Sigmoid colon (tissue), 7 donors: ENCODE results near the gene CACNA1A. TPM values are rescaled to one million over a fixed set of nuclear protein-coding genes. Genes with fewer than 3 reads are reported as not detected.
"Not testable (repeated sequence)": the region's sequence is repeated elsewhere in the genome, so short reads cannot be mapped to it uniquely, and the experiment has no call there.

Experiments used
- DNase-seq: peaks from one replicate; pipeline ENCODE4 v3.0.0-alpha.2; 2019
- H3K27ac ChIP-seq, 4 donors: fragments of 200-600 bp; sonication (generic); one replicate each; pipeline ENCODE4 v1.5.1; 2016 to 2019; ENCODE audit warnings: mild to moderate bottlenecking in 1 of 4
- H3K27me3 ChIP-seq, 3 donors: fragments of 200-600 bp; sonication (generic); one replicate each; pipeline ENCODE4 v1.5.1; 2019; ENCODE audit warnings: mild to moderate bottlenecking in 1 of 3
- H3K36me3 ChIP-seq, 4 donors: fragments of 200-600 bp; sonication (generic); one replicate each; pipeline ENCODE4 v1.5.1; 2016 to 2019
- H3K4me1 ChIP-seq, 4 donors: fragments of 200-600 bp; sonication (generic); one replicate each; pipeline ENCODE4 v1.5.1; 2017 to 2019
- H3K4me3 ChIP-seq, 4 donors: fragments of 200-600 bp; sonication (generic); one replicate each; pipeline ENCODE4 v1.5.1; 2017 to 2019; ENCODE audit warnings: mild to moderate bottlenecking in 2 of 4, moderate library complexity in 1 of 4
- H3K9me3 ChIP-seq, 4 donors: fragments of 200-600 bp in 3 of 4; sonication (generic) in 3 of 4; one replicate each; pipeline versions ENCODE4 v1.5.1 to v1.6.1; 2013 to 2019
- EP300 ChIP-seq, 4 donors: sonication (generic); formaldehyde crosslinking; IDR thresholded peaks; one replicate each; pipeline ENCODE4 v1.6.1; 2017; ENCODE audit warnings: antibody characterized with exemption in 4 of 4
- POLR2A ChIP-seq, 2 donors: fragments of 450-650 bp; IDR thresholded peaks; one replicate each; pipeline ENCODE4 v1.6.1; 2016; ENCODE audit warnings: antibody characterized with exemption in 2 of 2, mild to moderate bottlenecking in 2 of 2, moderate library complexity in 2 of 2
- POLR2AphosphoS5 ChIP-seq, 4 donors: sonication (generic); formaldehyde crosslinking; IDR thresholded peaks; one replicate each; pipeline ENCODE4 v1.6.1; 2017; ENCODE audit warnings: antibody characterized with exemption in 4 of 4
- WGBS, 2 donors: extraction: QIAGEN DNeasy Blood & Tissue Kit; methylation state at CpG; one replicate each; pipeline ENCODE4 v1.1.7; 2013; 5-methylcytosine and 5-hydroxymethylcytosine counted together
- intact Hi-C: fragments of 100-400 bp; cut with DNase I; formaldehyde crosslinking; loops from one replicate; pipeline ENCODE4 v1.15.1; 2023
- polyA plus RNA-seq, 3 donors: library from polyadenylated mRNA; stranded (reverse); fragments of 200-250 nt; gene quantifications; one replicate each; pipeline ENCODE4 v1.2.3, GENCODE V29; 2013
- total RNA-seq, 4 donors: library from RNA; depleted of rRNA; stranded (reverse); fragments of >200 nt; gene quantifications; one replicate each; pipeline ENCODE4 v1.1.0, GENCODE V29; 2016
- TF ChIP-seq, protein P1 (sequence below), 4 experiments: fragments of 450-650 bp in 3 of 4; fragments of 200-600 bp in 1 of 4; IDR thresholded peaks; one replicate each; pipeline ENCODE4 v1.5.1; 2016 to 2019; ENCODE audit warnings: antibody characterized with exemption in 4 of 4, mild to moderate bottlenecking in 3 of 4, moderate library complexity in 2 of 4
- donor health status: healthy with polysubstance abuse.
- donor health status: Bipolar disorder and iron deficiency.
- donor health status: healthy.

The CACNA1A gene
- total and polyA plus RNA-seq, 7 donors = 0.14 to 3.6 (median 1.6) TPM; not detected in 1

DNA sequence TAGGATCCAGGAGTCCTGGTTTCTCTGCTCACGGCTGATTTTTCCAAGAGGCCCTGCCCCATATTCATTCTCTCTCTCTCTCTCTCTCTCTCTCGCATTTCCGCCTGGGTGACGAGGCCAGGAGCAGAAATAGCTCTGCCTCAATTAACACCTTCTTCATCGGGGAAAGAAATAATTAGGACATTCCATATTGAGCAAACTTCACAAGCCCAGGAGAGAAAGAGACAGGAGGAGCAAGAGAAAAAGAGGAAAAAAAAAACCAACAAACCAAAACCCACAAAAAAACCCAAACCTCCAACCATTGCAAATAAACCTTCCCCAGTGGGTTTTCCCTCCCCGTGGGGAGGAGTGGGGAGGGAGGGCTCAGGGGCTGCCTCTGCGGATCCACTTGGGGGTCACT, 143.0 kb downstream of the CACNA1A start:
- H3K27ac ChIP-seq = no peak overlapping the region
- intact Hi-C loops = no loop called here
- H3K4me1 ChIP-seq = no peaks in the 10 kb centered on the region
- no peak overlapping the region for H3K4me3 ChIP-seq
- TF ChIP-seq EP300 (IDR thresholded peaks at IDR 0.05) = no peak
- TF ChIP-seq, protein P1, sequence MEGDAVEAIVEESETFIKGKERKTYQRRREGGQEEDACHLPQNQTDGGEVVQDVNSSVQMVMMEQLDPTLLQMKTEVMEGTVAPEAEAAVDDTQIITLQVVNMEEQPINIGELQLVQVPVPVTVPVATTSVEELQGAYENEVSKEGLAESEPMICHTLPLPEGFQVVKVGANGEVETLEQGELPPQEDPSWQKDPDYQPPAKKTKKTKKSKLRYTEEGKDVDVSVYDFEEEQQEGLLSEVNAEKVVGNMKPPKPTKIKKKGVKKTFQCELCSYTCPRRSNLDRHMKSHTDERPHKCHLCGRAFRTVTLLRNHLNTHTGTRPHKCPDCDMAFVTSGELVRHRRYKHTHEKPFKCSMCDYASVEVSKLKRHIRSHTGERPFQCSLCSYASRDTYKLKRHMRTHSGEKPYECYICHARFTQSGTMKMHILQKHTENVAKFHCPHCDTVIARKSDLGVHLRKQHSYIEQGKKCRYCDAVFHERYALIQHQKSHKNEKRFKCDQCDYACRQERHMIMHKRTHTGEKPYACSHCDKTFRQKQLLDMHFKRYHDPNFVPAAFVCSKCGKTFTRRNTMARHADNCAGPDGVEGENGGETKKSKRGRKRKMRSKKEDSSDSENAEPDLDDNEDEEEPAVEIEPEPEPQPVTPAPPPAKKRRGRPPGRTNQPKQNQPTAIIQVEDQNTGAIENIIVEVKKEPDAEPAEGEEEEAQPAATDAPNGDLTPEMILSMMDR (IDR thresholded peaks at IDR 0.05) = no peak
- no peaks in the 10 kb centered on the region for H3K36me3 ChIP-seq
- DNase-seq = no peak
- H3K9me3 ChIP-seq = peaks cover 3 to 6% (median 4%) of the 10 kb centered on the region in 4 donors
- H3K27me3 ChIP-seq = peaks cover 0 to 14% (median 0%) of the 10 kb centered on the region in 3 donors
- WGBS, 2 donors = 49 to 55% methylated on average over 7 of the region's 7 CpGs

DNA sequence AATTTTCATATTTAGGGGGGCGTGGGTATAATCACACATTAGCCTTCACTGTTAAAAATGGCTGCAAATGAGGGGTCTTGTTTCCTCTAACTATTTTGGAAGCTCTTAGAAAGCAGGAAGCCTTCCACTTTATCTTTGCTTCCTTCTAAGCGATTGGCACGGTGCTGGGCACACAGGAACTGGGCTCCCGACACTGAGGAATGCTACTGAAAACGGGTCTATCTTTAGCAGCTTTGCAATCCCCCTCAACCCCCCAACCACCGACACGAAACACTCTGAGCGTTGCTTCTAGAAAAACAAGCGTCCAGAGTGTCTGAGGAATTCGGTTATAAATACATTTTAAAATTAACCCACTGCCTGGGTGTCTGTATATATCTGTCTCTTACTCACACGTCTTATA, 143.6 kb downstream of the CACNA1A start:
- Histone ChIP-seq H3K9me3 (peaks cover 3 to 6% (median 4%) of the 10 kb centered on the region in 4 donors), H3K4me1 (no peaks in the 10 kb centered on the region), H3K4me3 (no peak overlapping the region), H3K36me3 (no peaks in the 10 kb centered on the region), H3K27me3 (peaks cover 0 to 14% (median 0%) of the 10 kb centered on the region in 3 donors), H3K27ac (no peak overlapping the region)
- 61 to 67% methylated on average over 11 of the region's 11 CpGs for WGBS, 2 donors
- TF ChIP-seq POLR2AphosphoS5 (IDR thresholded peaks at IDR 0.05) (no peak), POLR2A (IDR thresholded peaks at IDR 0.05) (no peak), EP300 (IDR thresholded peaks at IDR 0.05) (no peak)
- TF ChIP-seq, protein P1 (IDR thresholded peaks at IDR 0.05) = no peak
- DNase-seq = no peak
- intact Hi-C loops = no loop called here

DNA sequence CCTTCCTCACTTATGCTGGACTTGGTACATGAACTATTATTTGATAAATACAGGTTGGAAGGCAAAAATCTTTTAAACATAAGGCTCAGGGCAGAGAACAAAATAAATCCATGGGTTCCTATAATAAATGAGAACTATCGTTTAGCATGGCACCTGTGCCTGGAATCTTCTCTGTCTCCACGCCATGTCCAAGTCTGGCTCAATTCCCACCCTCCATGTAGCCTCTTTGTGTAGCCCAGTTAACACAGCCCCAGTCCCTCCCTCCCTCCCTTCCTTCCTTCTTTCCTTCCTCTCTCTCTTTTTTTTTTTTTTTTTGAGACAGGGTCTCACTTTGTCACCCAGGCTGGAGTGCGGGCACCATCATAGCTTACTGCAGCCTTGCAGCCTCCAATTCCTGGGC, 144.6 kb downstream of the CACNA1A start:
- H3K4me1 ChIP-seq, H3K4me3 ChIP-seq, DNase-seq, H3K27ac ChIP-seq, intact Hi-C loops, H3K36me3 ChIP-seq, H3K9me3 ChIP-seq: not testable (repeated sequence)
- WGBS, 2 donors = 83 to 87% methylated on average over 3 of the region's 3 CpGs
- H3K27me3 ChIP-seq = peaks cover 0 to 14% (median 0%) of the 10 kb centered on the region in 3 donors

DNA sequence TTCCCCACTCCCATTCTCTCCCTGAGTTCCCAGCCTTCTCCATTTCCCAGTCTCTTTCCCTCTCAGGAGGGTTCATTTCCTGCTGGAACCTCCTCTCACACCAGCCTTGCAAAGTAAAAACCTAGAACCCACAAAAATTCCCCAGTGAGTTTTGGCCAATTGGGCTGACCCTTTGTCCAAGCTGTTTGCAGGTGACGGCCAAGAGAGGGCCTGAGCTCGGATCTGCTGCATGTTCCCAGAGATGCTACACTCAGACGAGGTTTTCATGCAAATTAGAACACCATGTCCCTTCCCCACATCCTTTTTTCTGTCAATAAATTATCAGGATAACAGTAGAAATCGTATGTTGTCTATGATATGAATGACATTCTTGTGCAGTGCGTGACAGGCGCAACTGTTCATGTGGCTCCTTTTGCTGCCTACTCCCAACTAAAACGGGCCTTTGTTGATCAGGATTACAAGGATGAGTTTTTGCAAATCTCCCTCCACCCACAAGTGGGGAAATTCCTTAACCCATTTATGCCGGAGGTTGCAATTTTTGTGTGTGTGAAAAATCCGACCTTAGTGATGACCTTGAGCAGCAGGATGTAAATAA, 149.5 kb downstream of the CACNA1A start:
- Histone ChIP-seq H3K4me1 (no peaks in the 10 kb centered on the region), H3K36me3 (no peaks in the 10 kb centered on the region), H3K27ac (no peak overlapping the region), H3K9me3 (peaks cover 3 to 6% (median 4%) of the 10 kb centered on the region in 4 donors), H3K27me3 (peaks cover 0 to 5% (median 0%) of the 10 kb centered on the region in 3 donors), H3K4me3 (no peak overlapping the region)
- intact Hi-C loops = no loop called here
- 62 to 70% methylated on average over 9 of the region's 9 CpGs for WGBS, 2 donors
- TF ChIP-seq, protein P1 (IDR thresholded peaks at IDR 0.05) = no peak
- no peak for TF ChIP-seq EP300 (IDR thresholded peaks at IDR 0.05)
- TF ChIP-seq POLR2A (IDR thresholded peaks at IDR 0.05) = no peak
- no peak for TF ChIP-seq POLR2AphosphoS5 (IDR thresholded peaks at IDR 0.05)
- DNase-seq = no peak

DNA sequence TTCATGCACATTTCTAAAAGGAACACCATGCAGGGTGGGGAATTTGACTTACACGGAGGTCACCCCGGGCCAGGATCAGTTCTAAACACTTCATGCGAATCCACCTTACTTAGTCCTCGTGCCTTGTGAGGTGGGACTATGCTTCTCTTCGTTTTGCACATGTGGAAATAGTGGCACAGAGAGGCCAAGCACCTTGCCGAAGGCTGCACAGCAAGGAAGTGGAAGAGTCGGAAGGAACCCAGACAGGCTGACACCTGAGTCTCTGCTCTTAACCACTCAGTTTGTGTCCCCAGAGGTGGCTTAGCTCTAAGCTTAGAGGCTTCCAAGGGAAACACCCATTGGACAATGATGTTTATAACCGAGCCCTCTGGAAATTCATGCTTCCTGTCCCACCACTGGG, 150.1 kb downstream of the CACNA1A start:
- no peak for TF ChIP-seq POLR2AphosphoS5 (IDR thresholded peaks at IDR 0.05)
- TF ChIP-seq POLR2A (IDR thresholded peaks at IDR 0.05) = no peak
- Histone ChIP-seq H3K36me3 (no peaks in the 10 kb centered on the region), H3K27ac (no peak overlapping the region), H3K4me3 (no peak overlapping the region), H3K9me3 (peaks cover 3 to 6% (median 4%) of the 10 kb centered on the region in 4 donors), H3K27me3 (peaks cover 0 to 4% (median 0%) of the 10 kb centered on the region in 3 donors), H3K4me1 (no peaks in the 10 kb centered on the region)
- no peak for DNase-seq
- intact Hi-C loops = no loop called here
- 77 to 83% methylated on average over 8 of the region's 8 CpGs for WGBS, 2 donors

DNA sequence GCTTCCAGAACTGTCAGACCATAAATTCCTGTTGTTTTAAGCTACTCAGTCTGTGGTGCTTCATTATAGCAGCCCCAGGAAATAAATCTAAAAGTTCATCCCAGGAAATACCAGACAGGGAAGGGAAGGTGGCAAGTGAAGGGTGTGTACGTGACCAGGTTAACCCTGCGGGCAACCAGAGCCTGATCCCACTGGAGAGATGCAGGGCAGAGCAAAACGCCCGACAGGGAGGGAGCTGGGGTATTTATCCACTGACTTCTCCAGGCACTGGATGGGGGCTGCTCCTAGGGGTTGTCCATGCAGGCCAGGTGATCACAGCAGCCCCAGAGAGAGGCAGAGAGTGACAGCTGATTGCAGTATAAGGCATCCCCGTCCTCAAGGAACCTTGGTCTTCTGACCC, 150.9 kb downstream of the CACNA1A start:
- intact Hi-C loops = no loop called here
- Histone ChIP-seq H3K4me1 (no peaks in the 10 kb centered on the region), H3K9me3 (peaks cover 3 to 10% (median 6%) of the 10 kb centered on the region in 4 donors), H3K4me3 (no peak overlapping the region), H3K36me3 (no peaks in the 10 kb centered on the region), H3K27ac (no peak overlapping the region), H3K27me3 (no peaks in the 10 kb centered on the region)
- TF ChIP-seq EP300 (IDR thresholded peaks at IDR 0.05) (no peak), POLR2AphosphoS5 (IDR thresholded peaks at IDR 0.05) (no peak), POLR2A (IDR thresholded peaks at IDR 0.05) (no peak)
- TF ChIP-seq, protein P1 (IDR thresholded peaks at IDR 0.05) = no peak
- 52 to 73% methylated on average over 5 of the region's 5 CpGs for WGBS, 2 donors
- no peak for DNase-seq
